HG02885 (cell line): ENCODE measurements around the gene SIAH2.

Source experiments
- ATAC-seq: cut with Tn5 transposase; IDR thresholded peaks from one replicate; pipeline ENCODE4 v1.9.1; 2021; ENCODE audit warnings: mild to moderate bottlenecking; ENCODE audit not compliant: unreplicated experiment, poor library complexity

Gene SIAH2

DNA sequence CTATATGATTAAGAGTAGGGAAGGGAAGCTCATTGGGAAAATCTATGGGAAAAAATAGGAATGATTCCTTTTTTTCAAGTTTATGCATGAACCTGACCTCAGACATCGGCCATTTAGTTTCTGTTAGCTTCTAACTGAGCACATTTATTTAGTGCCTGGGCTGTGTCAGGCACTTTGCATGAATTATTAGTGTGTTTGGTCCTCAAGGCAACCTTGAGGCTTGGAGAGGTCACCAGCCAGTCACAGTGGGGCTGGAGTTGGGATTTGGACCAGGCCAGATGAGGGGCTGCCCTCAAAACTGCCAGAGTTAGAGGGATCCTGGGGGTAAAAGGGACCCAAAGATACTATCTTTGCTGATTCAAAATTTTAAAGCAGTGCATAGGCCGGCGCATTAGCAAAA is 8.1 kb downstream of the SIAH2 start:
- ATAC-seq = no peak

DNA sequence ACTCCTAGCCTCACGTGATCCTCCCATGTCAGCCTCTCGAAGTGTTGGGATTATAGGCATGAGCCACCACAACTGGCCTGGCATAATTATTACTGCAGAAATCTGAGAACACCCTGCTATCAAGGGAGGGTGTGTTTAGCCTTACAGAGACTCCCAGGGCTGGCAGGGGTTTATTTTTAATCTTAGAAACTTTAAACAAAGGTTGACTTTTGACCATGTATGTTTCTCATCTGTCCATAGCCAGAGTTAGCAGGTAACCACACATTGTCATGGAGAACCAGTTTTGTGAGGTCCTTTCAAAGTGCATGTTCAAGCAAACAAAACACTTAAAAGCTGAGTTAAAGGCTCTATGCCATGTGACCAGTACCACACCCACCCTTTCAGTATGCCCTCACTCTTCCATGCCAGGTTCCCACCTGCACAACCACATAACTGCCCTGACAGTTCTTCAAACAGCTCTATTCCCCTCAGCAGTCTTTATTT is 11.1 kb downstream of the SIAH2 start:
- no peak for ATAC-seq

DNA sequence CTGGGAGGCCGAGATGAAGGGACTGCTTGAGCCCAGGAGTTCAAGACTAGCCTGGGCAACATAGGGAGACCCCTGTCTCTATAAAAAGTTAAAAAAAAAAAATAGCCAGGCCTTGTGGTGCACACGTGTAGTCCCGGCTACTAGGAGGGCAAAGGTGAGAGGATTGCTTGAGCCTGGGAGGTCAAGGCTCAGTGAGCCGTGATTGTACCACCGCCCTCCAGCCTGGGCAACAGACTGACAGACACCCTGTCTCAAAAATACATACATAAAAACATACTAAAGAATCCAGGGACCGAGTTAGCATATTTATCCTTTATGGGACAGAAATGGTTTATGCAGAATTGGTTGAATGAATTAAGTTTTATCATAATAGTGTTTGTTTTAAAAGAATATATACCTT is 13.7 kb downstream of the SIAH2 start:
- ATAC-seq = no peak

DNA sequence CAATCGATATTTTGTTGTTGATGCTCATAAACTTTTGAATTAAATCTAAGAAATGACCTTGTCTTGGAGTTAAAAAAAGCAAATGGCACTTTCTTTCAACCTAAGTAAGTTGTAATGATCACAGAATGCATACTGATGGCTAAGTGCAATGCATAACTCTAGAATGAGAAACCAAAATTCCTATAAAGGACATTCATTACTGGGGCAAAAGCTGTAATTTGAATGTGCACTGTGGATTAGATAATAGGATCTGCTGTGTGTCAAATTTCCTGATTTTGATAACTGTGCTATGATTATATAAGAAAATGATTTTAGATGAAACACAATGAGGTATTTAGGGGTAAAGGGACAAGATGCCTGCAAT is 14.3 kb downstream of the SIAH2 start:
- no peak for ATAC-seq

DNA sequence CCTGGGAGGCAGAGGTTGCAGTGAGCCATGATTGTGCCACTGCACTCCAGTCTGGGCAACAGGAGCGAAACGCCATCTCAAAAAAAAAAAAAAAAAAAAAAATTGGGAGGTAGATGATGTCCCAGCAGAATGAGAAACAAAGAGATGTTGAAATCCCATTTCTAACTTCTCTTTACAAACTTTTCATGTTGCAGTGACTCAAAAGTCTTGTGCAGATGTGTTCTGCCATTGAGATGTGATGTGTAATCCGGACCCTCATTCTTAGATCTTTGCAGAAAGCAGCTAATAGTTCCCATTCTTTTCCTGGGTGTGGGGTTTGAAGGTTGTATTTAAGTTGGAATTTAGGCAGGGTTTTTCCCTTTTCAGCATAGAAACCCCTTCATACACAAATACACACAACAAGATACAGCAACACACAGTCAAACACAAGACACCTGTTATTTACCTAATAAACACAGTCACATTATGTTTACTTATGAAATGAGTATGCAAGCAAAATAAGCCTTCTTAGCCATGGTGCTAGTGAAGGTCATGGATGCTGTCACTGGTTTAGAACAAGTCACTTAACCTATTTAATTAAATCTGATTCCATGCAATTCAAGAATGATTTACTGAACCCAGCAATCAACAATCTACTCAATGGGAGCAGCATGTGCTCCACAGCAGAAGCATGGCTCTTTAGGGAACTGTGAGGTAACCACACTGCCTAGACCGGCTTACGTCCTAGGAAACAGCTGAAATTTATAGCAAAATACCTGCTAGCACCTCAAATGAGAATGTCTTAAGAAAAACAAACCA is 14.9 kb downstream of the SIAH2 start:
- no peak for ATAC-seq

DNA sequence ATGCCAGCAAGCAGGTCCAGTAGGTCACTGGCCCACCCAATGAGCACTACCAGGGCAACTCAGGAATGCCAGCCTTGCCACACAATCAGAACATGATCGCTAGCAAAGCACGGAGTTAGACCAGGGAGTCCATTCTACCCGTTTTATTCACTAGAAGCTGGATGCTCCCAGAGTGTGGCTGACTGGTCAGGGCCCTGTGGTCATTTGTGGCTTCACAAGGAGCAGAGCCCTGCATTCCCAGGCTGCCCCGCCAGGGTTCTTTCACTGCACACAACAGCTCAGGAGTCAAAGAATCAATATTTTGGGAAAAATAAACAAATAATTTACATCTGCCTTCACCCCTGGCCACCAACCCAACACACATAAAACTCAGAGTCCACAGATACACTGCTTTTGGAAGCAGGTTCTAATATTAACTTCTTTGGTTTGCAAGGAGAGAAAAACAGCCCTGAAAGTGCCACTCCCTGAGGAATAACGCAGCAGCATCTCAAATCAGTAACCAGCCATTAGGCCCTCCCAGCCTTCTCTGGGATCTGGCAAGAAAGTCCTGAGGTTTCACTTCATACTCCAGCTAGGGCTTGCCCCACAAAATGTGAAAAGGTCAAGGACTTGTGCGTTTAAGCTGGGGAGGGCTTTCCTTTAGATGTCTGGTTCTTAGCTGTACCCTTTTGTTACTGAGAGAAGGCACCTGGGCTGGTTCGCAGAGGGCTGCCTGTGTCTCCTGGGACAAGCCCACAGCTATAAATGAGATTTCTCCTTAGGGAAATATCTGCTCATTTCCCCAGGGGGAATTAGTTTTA is 16.0 kb downstream of the SIAH2 start:
- ATAC-seq = no peak

DNA sequence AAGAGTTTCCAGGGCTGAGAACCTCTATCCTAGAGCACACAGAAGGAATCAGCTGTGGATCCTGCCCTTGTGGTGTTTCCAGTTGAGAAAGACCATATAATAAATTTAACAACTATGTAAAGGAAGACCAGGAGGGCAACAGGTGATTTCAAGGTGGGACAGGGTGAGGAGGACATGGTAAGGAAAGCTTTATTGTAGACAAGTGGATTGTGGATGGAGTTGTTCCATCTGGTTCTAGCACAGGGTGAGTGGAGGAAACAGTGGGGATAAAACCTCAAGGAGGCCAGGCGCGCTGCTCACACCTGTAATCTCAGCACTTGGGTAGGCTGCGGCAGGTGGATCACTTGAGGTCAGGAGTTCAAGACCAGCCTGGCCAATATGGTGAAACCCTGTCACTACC is 17.1 kb downstream of the SIAH2 start:
- ATAC-seq = no peak

DNA sequence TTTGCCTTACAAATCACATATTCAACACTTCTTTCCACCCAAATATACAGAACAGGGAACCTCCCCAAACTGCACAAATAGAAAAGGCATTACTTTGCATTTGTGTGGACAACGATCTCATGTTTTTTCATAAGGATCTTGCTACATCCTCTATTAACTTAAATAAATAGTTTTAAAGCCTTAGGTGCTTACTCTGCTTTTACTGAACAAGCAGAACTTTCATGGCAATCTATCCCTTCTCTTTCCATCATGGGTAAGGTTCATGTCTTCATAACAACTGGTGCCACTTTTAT is 18.1 kb downstream of the SIAH2 start:
- no peak for ATAC-seq

DNA sequence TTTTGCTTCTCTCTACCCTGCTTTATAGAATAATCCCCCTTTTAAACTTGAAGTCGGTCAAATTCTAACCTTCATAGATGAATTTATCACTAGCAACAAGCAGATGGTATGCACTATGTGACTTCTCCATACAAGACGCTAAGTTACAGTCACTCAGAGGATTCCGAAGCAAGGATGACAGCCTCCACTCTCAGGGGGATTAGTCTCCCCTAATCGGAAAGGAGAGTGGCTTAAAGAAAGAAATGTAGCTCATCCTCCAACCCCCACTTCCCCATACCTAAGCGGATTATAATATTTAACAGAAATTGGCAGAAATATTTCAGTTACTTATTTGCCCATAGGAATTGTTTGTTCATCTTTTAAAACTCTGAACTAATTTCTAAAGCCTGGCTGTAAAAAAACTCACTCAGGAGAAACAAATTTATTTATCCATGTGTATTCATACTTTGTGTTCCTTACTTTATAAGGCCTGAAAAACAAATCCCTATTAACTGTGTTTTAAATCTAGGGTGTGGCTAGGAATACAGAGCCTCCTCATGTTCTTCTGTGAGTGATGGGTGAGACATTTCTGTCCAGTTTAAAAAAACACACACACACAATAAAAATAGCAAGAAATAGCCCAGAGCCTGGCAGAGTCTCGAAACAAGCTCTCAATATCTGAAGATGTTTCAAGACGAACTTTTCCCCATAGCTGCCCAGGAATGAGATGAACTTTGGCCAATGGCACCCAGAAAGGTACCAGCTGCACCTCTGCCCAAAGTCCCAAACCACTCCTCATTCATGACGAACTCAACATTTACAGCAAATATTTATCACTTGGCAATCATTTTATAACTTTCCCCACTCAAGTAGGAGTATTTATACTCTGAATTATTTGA is 18.7 kb downstream of the SIAH2 start:
- no peak for ATAC-seq

DNA sequence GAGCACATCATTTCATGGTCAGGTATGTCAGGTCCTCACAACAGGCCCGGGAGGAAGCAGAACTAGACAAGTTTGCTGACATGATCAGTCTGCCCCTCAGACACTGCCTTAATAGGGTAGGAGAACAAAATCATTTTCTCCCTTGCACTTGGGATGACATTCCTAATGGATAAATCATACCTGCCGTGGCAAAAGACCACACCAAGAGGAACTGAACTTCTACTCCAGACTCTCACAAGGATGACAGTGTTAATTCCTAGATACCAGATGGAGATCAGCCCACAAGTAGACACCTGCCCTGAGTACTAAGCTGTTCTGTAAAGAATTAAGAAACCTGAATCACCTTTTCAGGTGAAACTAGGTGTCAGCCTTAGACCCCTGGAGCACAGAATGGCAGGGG is 19.5 kb downstream of the SIAH2 start:
- no peak for ATAC-seq

DNA sequence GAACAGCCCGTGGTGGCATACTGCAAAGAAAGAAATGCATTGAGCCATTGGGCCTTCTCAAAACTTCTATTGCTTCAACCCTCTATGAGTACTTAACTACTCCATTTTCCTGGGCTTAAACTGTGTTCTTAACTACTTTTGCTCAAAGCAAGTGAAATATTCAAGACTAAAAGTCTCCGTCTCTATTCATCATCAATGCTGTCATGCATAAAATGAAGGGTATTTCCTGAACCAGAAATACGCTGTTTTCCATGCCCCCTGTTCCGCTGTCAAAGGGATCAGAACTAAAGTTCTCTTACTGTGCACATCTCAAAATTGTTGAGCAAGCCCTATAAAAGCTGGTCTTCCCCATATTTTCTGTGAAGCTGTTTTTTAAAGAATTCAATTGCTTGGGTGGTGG is 20.3 kb downstream of the SIAH2 start:
- no peak for ATAC-seq

DNA sequence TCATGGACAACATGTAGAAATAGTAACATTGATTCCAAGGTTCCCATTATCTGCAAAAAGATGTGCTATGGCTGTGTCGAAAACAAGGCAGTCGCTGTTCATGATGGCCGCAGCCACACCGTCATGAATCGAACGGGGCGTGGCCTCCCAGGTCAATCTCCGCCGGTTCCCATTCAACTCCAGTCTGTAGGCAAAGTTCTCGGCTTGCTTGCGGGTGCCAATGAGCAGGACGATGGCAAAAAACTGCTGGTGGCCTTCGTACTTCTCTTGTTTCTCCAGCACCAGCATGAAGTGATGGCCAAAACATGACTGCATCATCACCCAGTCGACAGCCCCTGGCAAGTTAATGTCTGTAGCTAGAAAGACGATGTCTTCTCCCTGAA is 20.8 kb downstream of the SIAH2 start:
- no peak for ATAC-seq

DNA sequence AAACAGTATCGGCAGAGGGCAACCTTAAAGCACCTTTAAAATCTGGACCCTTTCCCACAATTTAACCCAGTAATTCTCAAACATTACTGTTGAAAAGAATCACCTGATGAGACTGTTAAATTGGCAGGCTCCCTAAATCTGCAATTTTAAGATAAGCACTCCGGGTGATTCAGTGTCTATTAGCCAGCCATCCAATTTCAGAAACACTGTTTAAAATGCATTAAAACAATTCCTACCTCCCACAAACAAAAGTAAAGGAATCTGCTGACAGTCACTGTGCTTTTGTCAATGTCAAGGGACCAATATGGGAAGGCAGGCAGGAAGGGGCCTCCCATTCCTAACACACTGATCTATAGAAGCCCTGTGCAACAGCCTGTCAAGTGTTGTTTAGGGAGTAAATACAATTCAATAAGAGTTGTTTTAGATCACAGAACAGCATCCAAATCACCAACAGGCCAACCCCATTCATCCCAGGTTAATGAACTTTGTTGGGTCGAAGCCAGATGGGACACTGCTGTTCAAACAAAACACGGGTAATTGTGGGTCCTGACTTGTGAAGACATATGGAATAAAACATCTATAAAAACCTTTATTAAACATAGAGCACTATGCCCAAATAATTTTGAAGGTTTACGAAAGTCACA is 21.4 kb downstream of the SIAH2 start:
- ATAC-seq = no peak

DNA sequence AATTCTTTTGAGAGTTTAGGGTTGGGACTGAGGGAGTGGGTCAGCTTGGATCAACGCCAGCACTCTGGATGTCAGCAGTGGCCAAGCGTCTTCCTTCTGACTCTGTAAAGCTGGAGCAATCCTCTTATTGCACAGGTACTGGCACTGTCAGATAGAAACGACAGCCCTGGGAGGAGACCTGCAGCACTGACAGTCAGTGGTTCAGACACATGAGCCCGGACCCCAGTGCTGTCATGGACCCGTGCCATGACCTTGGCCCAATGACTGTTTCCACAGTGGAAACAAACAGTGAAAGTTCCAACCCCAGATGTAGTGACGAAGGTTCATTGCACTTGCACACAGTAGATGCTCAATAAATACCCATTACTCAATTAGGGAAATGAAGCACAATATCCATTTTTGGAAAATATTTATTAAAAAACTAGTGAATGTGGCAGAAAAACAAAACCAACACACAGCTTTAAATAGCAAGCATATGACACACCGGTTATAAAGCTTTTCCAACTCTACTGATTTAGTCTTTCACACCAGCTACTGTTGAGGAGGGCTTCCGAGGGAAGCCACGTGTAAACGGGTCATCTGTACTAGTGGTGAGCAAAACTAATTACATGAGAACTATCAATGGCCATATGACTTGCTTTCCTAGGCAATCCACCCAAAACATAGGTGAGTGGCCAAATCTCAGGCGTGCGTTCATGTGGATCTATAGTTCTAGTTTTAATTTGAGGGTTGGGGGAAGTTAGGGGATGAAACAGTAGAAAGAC is 22.1 kb downstream of the SIAH2 start:
- no peak for ATAC-seq

DNA sequence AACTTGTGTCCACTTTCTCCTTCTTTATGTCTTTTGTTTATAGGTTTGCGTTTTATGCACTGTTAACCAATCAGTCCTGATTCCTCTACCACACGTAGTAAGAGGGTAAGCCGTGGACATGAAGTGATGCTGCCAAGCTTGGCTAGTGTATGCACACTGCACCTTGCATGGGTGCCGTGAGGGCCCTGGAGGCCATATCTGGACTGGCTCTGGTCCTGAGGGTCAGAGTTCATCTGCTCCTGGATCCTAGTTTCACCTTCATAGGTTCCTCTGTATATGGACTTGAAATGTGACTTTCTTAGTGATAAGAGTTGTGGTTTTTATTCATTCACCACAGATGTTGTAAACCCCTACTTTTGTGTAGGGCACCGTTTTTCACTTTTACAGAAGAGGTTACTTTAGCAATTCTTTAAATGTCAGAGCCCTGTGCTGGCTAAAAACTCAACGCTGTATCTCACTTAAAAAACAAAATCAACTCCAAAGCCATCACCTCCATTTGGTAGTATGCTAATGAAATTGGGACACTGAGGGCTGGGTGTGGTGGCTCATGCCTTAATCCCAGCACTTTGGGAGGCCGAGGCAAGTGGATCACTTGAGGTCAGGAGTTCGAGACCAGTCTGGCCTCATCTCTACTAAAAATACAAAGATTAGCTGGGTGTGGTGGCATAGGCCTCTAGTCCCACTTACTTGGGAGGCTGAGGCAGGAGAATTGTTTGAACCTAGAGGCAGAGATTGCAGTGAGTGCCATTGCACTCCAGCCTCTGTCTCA is 22.9 kb downstream of the SIAH2 start:
- peak; percentile 34 for ATAC-seq

DNA sequence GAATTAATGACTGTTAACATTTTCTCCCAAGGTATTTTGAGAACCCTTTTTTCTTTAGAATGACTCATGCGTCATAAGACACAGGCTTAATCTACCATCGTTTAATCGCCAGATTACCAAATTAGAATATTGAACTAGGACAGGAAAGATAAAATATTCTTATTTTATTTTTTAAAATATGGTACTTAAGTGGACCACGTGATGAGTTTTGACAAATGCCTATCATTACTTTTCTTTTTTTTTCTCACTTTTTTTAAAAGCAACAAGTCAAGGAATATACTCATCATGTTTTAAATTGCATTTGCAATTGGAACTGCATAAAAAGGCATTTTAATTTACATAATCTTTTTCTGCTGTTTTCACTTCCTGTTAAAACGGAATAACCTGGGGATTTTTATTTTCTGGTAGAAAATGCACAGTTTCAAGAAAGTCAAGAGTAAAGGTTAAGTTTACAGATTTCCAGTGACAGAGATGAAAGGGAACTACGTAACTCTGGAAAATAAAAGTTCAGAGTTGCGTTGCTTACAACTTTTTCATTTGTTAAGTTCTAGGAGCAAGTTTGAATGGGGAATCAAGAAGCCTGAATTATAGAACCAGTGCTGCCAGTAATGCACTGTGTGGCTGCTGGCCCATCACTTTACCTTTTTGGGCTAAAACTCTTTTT is 23.6 kb downstream of the SIAH2 start:
- peak; percentile 31 for ATAC-seq

DNA sequence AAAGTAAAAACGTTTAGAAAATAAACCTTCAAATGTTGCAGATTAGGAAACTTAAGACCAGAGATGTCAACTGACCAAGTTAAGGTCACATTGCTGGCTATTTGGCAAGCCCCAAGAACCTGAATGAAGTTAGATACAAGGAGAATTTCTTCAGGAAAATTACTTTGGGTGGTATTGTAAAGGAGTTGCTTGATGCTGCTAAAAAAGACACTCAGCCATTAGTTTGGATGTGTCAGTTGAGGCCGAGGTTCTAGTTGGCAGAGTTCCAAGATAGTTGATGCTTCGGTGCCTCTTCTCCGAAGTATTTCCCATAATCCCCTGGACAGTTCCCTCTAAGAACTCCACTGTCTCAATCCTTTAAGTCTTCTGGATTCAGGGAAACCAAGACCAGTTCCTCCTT is 24.3 kb downstream of the SIAH2 start:
- ATAC-seq = no peak

DNA sequence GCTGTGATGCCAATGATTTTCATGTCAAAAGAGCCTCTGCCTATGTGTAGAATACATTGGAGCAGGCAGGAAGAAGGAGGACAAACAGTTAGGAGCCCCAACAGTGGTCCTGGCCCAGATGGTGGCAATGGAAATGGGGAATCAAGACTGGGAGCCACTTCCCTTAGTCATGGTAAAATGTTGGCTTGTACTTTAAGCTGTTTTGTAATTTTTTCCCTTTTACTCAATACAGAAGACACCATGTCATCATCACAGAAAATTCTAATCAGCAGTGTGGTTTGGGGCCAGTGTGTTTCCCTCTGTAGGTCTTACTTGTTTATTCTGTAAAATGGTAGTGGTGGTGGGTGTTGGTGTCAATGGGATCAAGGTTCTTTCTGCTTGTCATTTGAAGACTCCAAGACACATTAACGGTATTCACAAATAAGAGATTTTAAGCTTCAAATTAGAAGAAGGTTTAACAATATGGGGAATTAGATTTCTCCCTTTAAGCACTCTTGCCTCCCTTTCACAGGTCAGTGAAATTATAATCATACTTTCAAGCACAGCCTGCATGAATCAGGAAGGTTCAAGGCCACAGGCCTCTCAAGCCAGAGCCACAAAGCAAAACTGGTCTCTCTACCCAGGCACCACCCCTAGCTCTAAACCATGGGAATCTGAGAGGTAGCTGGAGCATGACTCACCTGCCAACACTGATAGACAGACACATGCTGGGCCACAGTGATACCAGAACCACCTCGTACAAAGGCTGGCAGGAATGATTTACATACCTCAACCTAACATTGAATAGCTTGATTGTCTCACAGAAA is 24.9 kb downstream of the SIAH2 start:
- ATAC-seq = no peak
